GM23338 (cell line): Measurements from ENCODE around the gene BARX1. TPM values are rescaled to one million over a fixed set of nuclear protein-coding genes. Genes with fewer than 3 reads are reported as not detected.

Experiments
- CREB1 ChIP-seq: fragments of 250-450 bp; sonication (Bioruptor Pico); IDR thresholded peaks from 2 replicates; pipeline ENCODE4 v1.5.0; 2020; ENCODE audit warnings: low read depth, mild to moderate bottlenecking, moderate library complexity
- ETS1 ChIP-seq: IDR thresholded peaks from 2 replicates; pipeline ENCODE4 v1.6.1; 2016; ENCODE audit warnings: antibody characterized with exemption
- EZH2 ChIP-seq: fragments of 200-600 bp; sonication (generic); IDR thresholded peaks from one replicate; pipeline ENCODE4 v1.8.0; 2017; ENCODE audit warnings: antibody characterized with exemption, mild to moderate bottlenecking, low read depth; ENCODE audit not compliant: unreplicated experiment
- EZH2phosphoT487 ChIP-seq: fragments of 200-600 bp; sonication (generic); IDR thresholded peaks from one replicate; pipeline ENCODE4 v1.8.1; 2018; ENCODE audit warnings: antibody characterized with exemption; ENCODE audit not compliant: unreplicated experiment
- JUNB ChIP-seq: IDR thresholded peaks from one replicate; pipeline ENCODE4 v1.6.1; 2016; ENCODE audit warnings: antibody characterized with exemption; ENCODE audit not compliant: unreplicated experiment
- NANOG ChIP-seq: IDR thresholded peaks from 2 replicates; pipeline ENCODE4 v1.6.1; 2016; ENCODE audit warnings: antibody characterized with exemption, borderline replicate concordance
- STAT1 ChIP-seq: IDR thresholded peaks from one replicate; pipeline ENCODE4 v1.6.1; 2016; ENCODE audit warnings: antibody characterized with exemption; ENCODE audit not compliant: unreplicated experiment
- ZNF114 ChIP-seq: fragments of 250-450 bp; sonication (Bioruptor Pico); IDR thresholded peaks from 2 replicates; pipeline ENCODE4 v1.5.0; 2020; ENCODE audit warnings: mild to moderate bottlenecking, moderate library complexity
- ZNF331 ChIP-seq: fragments of 250-450 bp; sonication (Bioruptor Pico); IDR thresholded peaks from 2 replicates; pipeline ENCODE4 v1.5.0; 2020; ENCODE audit warnings: low read depth, mild to moderate bottlenecking, moderate library complexity
- ZNF462 ChIP-seq: fragments of 250-450 bp; sonication (Bioruptor Pico); IDR thresholded peaks from 2 replicates; pipeline ENCODE4 v1.5.0; 2020; ENCODE audit warnings: mild to moderate bottlenecking, moderate library complexity
- polyA plus RNA-seq: library from polyadenylated mRNA; unstranded; fragments of >200 nt; fragmentation: Nextera tagmentation; extraction: Ambion mirVana; gene quantifications from 2 replicates; pipeline ENCODE4 v1.2.1, GENCODE V29; 2016
- total RNA-seq: library from RNA; depleted of rRNA; stranded (reverse); fragments of >200 nt; shearing (Covaris generic); gene quantifications from 2 replicates; pipeline ENCODE4 v1.2.3, GENCODE V29; 2014

The BARX1 gene
- total and polyA plus RNA-seq, 2 experiments from 2014 or later = 0.87 to 1.6 TPM

- TF ChIP-seq ZNF462 (CRISPR knock-in tag) (no peak), NANOG (no peak), ETS1 (no peak), ZNF331 (no peak), ZNF114 (CRISPR knock-in tag) (no peak), JUNB (no peak), EZH2 (no peak), CREB1 (CRISPR knock-in tag) (no peak), STAT1 (no peak), EZH2phosphoT487 (no peak)
Measured at GRCh38 chr9:93911801-93912554, 43.2 kb downstream of the BARX1 start (continued).
